Omental fat pad (tissue), 4 donors: Measurements from ENCODE around the gene FANK1. TPM values are rescaled to one million over a fixed set of nuclear protein-coding genes. Genes with fewer than 3 reads are reported as not detected.

Experiments used
- ATAC-seq: fragments of 150-250 bp; one replicate; pipeline ENCODE4 v1.9.1; 2016; ENCODE audit warnings: mild to moderate bottlenecking, moderate library complexity; ENCODE audit not compliant: low FRiP score
- DNase-seq: peaks from one replicate; pipeline ENCODE4 v3.0.0-alpha.2; 2019; ENCODE audit warnings: low spot score
- CTCF ChIP-seq, 3 donors: fragments of 450-650 bp; IDR thresholded peaks; one replicate each; pipeline ENCODE4 v1.5.1; 2016 to 2017; ENCODE audit warnings: antibody characterized with exemption in 3 of 3, mild to moderate bottlenecking in 3 of 3, moderate library complexity in 2 of 3
- total RNA-seq, 4 donors: library from RNA; depleted of rRNA; stranded (reverse); fragments of >200 nt; gene quantifications; one replicate each; pipeline ENCODE4 v1.1.0, GENCODE V29; 2016

Gene FANK1
- total RNA-seq: 1 to 10 TPM in 2 of 4 donors, under 1 TPM in 2; 0.94 to 3.0 (median 1.1) TPM

DNA sequence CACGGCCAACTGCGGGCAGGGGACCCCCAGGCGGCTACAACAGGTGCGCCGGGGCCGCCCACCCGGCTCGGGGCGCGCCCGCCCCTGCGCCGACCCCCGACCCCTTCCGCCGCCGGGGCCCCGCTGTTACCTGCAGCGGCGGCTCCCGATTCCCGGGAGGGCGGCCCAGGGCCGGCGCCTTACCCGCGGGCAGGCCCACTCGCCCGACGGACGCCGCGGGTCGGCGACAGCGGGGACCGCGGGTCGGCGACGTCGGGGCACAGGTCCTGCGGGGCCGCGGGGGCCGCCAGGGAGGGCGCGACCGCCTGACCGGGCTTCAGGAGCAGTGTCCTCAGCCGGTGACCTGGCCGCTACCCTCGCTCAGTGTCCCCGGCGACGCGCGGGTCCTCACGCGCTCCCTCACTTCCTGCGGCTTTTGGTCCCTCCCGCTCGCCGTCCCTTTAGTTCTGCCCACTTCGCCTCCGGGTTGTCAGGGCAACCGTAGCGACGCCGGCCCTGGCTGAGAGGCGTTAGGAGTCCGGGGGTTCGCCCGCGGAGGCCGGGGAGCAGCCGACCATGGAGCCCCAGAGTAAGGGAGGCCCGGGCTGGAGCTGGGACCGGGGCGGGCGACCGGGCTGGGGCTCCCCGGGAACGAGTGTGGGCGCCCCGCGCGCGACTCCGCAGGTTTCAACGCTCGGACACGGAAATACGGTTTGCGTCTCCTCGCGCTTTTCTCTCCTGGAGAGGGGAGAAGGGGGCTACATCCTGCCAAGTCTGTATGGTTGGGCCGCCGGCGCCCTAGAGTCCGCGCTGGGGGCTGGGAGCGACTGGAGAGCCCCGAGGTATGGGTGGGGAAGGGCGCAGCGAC, at the start of gene FANK1:
Gene FANK1, plus strand, starts transcription at position 477 of the 847 bp plus-strand sequence. Its CDS starts 79 bp downstream, at position 556.
- DNase-seq: peak; percentile 91
- peak; percentile 86 for ATAC-seq

- DNase-seq (no peak), ATAC-seq (no peak)
- no peak for TF ChIP-seq CTCF (IDR thresholded peaks at IDR 0.05)
These were observed 49.5 kb upstream of the FANK1 start for GRCh38 chr10:125846894-125847293.

GRCh38 chr10:125848371-125848770, 48.0 kb upstream of the FANK1 start:
- no peak for ATAC-seq
- TF ChIP-seq CTCF (IDR thresholded peaks at IDR 0.05): no peak
- no peak for DNase-seq

DNA sequence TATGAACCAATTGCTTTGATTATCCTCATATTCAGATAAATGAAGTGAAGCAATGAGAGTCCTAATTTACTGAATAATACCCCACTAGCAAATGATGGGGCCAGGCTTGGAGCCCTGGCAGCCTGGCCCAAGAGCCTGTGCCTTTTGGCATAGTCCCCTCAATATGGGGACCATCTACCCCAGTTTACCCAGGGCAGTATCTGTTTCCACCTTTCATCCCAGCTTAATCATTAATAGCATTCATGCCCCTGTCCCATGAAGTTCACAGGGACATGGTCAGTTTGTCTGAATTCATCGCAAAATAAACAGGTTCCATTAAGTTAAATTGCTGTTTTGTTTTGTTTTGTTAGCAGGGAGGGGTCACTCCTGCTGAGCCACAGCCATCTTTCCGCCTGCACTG, 47.5 kb upstream of the FANK1 start:
- ATAC-seq (no peak), DNase-seq (no peak)
- TF ChIP-seq CTCF (IDR thresholded peaks at IDR 0.05): no peak

DNA sequence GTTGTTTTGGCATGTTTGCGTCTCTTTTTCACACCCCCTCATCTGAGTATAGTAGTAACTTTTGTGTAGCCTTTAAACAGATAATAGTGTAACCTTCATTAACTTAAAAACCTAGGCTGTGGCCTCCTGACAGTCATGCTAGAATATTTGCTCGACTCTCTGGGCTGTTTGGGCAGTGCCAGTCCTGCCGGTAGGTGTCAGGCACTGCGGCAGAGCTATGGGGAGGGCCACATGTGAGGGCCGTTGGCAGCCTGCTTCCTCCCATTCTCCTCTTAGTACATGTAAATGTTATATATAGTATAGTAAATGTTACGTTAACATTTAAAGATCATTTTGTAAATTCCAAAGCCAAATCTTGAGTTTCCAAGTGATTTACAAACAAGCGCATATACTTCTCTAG, 46.9 kb upstream of the FANK1 start:
- no peak for DNase-seq
- TF ChIP-seq CTCF (IDR thresholded peaks at IDR 0.05): no peak
- no peak for ATAC-seq

DNA sequence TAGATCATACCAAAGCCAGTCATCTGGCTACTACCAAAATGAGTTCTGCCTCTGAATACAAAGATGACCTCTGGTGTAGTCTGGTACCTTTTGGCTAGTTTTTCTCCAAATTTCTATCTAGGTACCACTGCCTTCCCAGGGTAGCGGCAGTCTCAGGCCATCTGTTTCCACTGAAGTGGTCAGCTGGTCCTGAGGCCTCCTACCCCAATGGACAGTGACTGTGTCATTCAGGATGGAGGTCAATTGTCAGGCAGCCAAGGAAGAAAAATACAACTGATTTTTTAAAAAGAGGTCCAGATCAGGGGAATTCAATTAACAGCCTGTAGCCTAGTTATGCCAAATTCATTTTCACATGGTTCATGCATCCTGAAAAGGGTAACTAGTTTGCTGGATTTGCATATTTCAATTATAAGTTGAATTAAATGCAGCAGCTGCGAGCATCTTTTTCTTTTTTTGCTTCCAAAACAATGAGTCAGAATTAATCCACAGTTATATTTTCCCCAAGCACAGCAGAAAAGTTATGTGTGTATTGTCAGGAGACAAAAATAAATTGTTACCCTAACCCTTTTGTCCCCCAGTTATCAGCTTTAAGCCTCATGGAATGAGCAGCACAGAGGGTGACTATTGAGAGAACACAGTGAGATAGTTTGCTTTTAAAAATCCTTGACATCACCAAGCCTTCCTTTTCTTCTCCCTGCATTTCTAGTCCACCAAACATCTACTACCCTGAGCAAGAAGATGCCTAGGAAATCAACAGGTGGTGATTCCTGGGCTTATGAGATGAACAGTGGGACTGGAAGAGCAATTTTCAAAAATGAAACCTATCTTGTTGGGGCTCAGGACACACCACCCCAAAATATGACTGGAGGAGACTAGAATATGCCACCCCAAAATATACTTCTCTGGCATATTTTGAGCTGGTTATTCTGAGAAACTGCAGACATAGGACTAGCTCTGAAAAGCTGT, 45.3 kb upstream of the FANK1 start:
- DNase-seq (no peak), ATAC-seq (no peak)
- no peak for TF ChIP-seq CTCF (IDR thresholded peaks at IDR 0.05)

- DNase-seq: no peak
- TF ChIP-seq CTCF (IDR thresholded peaks at IDR 0.05): no peak
- no peak for ATAC-seq
These were observed 43.9 kb upstream of the FANK1 start for GRCh38 chr10:125852487-125852886.
